CD14-positive monocyte (primary cell): ENCODE data around the gene PPIP5K1. TPM values are rescaled to one million over a fixed set of nuclear protein-coding genes. Genes with fewer than 3 reads are reported as not detected.

Experiments used
- DNase-seq, 3 donors: peaks; one replicate each; pipeline ENCODE4 v3.0.0-alpha.2; 2011 to 2022
- H2AFZ ChIP-seq: 2 replicates; pipeline ENCODE4 v1.6.0; 2012; ENCODE audit warnings: mild to moderate bottlenecking, low read depth, low read length, inconsistent platforms; ENCODE audit not compliant: insufficient read depth, poor library complexity, severe bottlenecking
- H3K27ac ChIP-seq, 2 donors: 1 replicate in 1 of 2; 2 replicates in 1 of 2; pipeline ENCODE4 v1.5.1; 2012 to 2013; ENCODE audit warnings: low read length in 2 of 2, control low read depth in 1 of 2, inconsistent platforms in 1 of 2, low read depth in 1 of 2, mild to moderate bottlenecking in 1 of 2
- H3K27me3 ChIP-seq, 2 donors: one replicate each; pipeline versions ENCODE4 v1.6.0 to v1.6.1; 2011 to 2013; ENCODE audit warnings: low read length in 2 of 2; ENCODE audit not compliant: control insufficient read depth in 2 of 2, insufficient read depth in 2 of 2
- H3K36me3 ChIP-seq, 2 donors: replicated peaks in 1 of 2; 1 replicate in 1 of 2; 2 replicates in 1 of 2; pipeline versions ENCODE4 v1.5.1 to v1.6.1; 2012 to 2013; ENCODE audit warnings: low read length in 2 of 2, control low read depth in 1 of 2, inconsistent platforms in 1 of 2, mild to moderate bottlenecking in 1 of 2; ENCODE audit not compliant: insufficient read depth in 2 of 2, control insufficient read depth in 1 of 2
- H3K4me1 ChIP-seq, 2 donors: 1 replicate in 1 of 2; 2 replicates in 1 of 2; pipeline versions ENCODE4 v1.5.1 to v1.6.1; 2012 to 2013; ENCODE audit warnings: low read length in 2 of 2, control low read depth in 1 of 2, inconsistent platforms in 1 of 2, mild to moderate bottlenecking in 1 of 2, moderate library complexity in 1 of 2; ENCODE audit not compliant: insufficient read depth in 2 of 2, control insufficient read depth in 1 of 2
- H3K4me2 ChIP-seq: replicated peaks from 2 replicates; pipeline ENCODE3; 2012; ENCODE audit warnings: low read length, moderate library complexity, mild to moderate bottlenecking; ENCODE audit not compliant: poor library complexity, severe bottlenecking; ENCODE audit errors: extremely low read depth
- H3K4me3 ChIP-seq, 3 experiments: fragments of 200-600 bp in 1 of 3; sonication (generic) in 1 of 3; replicated peaks in 1 of 3; 1 replicate in 2 of 3; 2 replicates in 1 of 3; pipeline ENCODE4 v1.5.1; 2011 to 2013; ENCODE audit warnings: low read length in 3 of 3, mild to moderate bottlenecking in 3 of 3, control low read depth in 2 of 3, low read depth in 2 of 3, inconsistent platforms in 1 of 3, moderate library complexity in 1 of 3
- H3K79me2 ChIP-seq: 2 replicates; pipeline ENCODE4 v1.6.0; 2012; ENCODE audit warnings: mild to moderate bottlenecking, control low read depth, inconsistent platforms, low read length, moderate library complexity; ENCODE audit not compliant: insufficient read depth
- H3K9ac ChIP-seq: 2 replicates; pipeline ENCODE4 v1.6.0; 2017; ENCODE audit warnings: low read length, mild to moderate bottlenecking; ENCODE audit not compliant: insufficient read depth, poor library complexity, severe bottlenecking
- H3K9me3 ChIP-seq, 2 donors: replicated peaks in 1 of 2; 1 replicate in 1 of 2; 2 replicates in 1 of 2; pipeline versions ENCODE4 v1.5.1 to v1.6.1; 2012 to 2013; ENCODE audit warnings: low read length in 2 of 2, control low read depth in 1 of 2; ENCODE audit not compliant: control insufficient read depth in 1 of 2, insufficient read depth in 1 of 2
- H4K20me1 ChIP-seq: 2 replicates; pipeline ENCODE4 v1.6.0; 2012; ENCODE audit warnings: mild to moderate bottlenecking, low read length, control low read depth, moderate library complexity; ENCODE audit not compliant: insufficient read depth
- H3K27ac Mint-ChIP-seq, 7 donors: one replicate each; pipeline ENCODE4 v1.8.0; 2020; ENCODE audit warnings: mild to moderate bottlenecking in 7 of 7, mixed read lengths in 7 of 7, moderate library complexity in 6 of 7, inconsistent platforms in 2 of 7
- H3K27me3 Mint-ChIP-seq, 3 donors: one replicate each; pipeline ENCODE4 v1.8.0; 2021 to 2022; ENCODE audit warnings: low read depth in 3 of 3, mild to moderate bottlenecking in 3 of 3, mixed read lengths in 3 of 3, moderate library complexity in 3 of 3, inconsistent platforms in 1 of 3
- H3K36me3 Mint-ChIP-seq, 2 donors: one replicate each; pipeline ENCODE4 v1.8.0; 2020; ENCODE audit warnings: mixed read lengths in 2 of 2, inconsistent platforms in 1 of 2, mild to moderate bottlenecking in 1 of 2
- H3K4me1 Mint-ChIP-seq: one replicate; pipeline ENCODE4 v1.8.0; 2020; ENCODE audit warnings: mild to moderate bottlenecking, mixed read lengths
- H3K4me3 Mint-ChIP-seq, 2 donors: one replicate each; pipeline ENCODE4 v1.8.0; 2020; ENCODE audit warnings: mild to moderate bottlenecking in 2 of 2, mixed read lengths in 2 of 2, moderate library complexity in 1 of 2
- H3K9me3 Mint-ChIP-seq, 7 donors: one replicate each; pipeline ENCODE4 v1.8.0; 2020 to 2022; ENCODE audit warnings: mixed read lengths in 7 of 7, mild to moderate bottlenecking in 6 of 7, moderate library complexity in 6 of 7, inconsistent platforms in 2 of 7
- WGBS: methylation state at CpG from one replicate; pipeline ENCODE4 v1.1.5; 2013; ENCODE audit warnings: missing lambda C conversion rate; ENCODE audit not compliant: insufficient coverage; 5-methylcytosine and 5-hydroxymethylcytosine counted together
- intact Hi-C, 2 donors: fragments of 100-400 bp; cut with micrococcal nuclease; formaldehyde crosslinking; loops; one replicate each; pipeline versions ENCODE4 v1.15.0 to v1.15.1; 2023
- polyA plus RNA-seq, 3 donors: library from polyadenylated mRNA; depleted of rRNA in 1 of 3; unstranded in 2 of 3; stranded (reverse) in 1 of 3; fragments of 300-500 nt in 2 of 3; fragments of >200 nt in 1 of 3; fragmentation: Illumina TruSeq in 2 of 3; gene quantifications; 1 replicate in 2 of 3; 2 replicates in 1 of 3; pipeline ENCODE4 v1.2.3, GENCODE V29; 2012 to 2021
- TF ChIP-seq, protein P1 (sequence below): fragments of 200-600 bp; IDR thresholded peaks from one replicate; pipeline ENCODE4 v1.8.0; 2022; ENCODE audit warnings: antibody characterized with exemption, mild to moderate bottlenecking

PPIP5K1 gene
- polyA plus RNA-seq, 3 donors, result 0.95 to 19.9 (median 2.0) TPM

DNA sequence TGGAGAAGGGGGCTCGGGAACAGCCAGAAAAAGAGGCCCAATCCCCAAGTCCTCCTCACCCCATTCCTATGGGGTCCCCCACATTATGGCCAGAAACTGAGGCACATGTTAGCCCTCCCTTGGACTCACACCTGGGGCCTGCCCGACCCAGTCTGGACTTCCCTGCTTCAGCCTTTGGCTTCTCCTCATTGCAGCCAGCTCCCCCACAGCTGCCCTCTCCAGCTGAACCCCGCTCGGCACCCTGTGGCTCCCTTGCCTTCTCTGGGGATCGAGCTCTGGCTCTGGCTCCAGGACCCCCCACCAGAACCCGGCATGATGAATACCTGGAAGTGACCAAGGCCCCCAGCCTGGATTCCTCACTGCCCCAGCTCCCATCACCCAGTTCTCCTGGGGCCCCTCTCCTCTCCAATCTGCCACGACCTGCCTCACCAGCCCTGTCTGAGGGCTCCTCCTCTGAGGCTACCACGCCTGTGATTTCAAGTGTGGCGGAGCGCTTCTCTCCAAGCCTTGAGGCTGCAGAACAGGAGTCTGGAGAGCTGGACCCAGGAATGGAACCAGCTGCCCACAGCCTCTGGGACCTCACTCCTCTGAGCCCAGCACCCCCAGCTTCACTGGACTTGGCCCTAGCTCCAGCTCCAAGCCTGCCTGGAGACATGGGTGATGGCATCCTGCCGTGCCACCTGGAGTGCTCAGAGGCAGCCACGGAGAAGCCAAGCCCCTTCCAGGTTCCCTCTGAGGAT lies 62.0 kb downstream of the PPIP5K1 start:
- Mint-ChIP-seq H3K27me3 (peaks cover 0 to 2% (median 1%) of the 10 kb centered on the region in 3 donors), H3K4me1 (no peaks in the 10 kb centered on the region), H3K9me3 (no peaks in the 10 kb centered on the region), H3K27ac (no peak overlapping the region), H3K4me3 (no peak overlapping the region), H3K36me3 (no peaks in the 10 kb centered on the region)
- TF ChIP-seq, protein P1, sequence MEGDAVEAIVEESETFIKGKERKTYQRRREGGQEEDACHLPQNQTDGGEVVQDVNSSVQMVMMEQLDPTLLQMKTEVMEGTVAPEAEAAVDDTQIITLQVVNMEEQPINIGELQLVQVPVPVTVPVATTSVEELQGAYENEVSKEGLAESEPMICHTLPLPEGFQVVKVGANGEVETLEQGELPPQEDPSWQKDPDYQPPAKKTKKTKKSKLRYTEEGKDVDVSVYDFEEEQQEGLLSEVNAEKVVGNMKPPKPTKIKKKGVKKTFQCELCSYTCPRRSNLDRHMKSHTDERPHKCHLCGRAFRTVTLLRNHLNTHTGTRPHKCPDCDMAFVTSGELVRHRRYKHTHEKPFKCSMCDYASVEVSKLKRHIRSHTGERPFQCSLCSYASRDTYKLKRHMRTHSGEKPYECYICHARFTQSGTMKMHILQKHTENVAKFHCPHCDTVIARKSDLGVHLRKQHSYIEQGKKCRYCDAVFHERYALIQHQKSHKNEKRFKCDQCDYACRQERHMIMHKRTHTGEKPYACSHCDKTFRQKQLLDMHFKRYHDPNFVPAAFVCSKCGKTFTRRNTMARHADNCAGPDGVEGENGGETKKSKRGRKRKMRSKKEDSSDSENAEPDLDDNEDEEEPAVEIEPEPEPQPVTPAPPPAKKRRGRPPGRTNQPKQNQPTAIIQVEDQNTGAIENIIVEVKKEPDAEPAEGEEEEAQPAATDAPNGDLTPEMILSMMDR, result no peak
- Histone ChIP-seq H3K27ac (no peak overlapping the region), H3K4me2 (no peak overlapping the region), H3K9me3 (no peaks in the 10 kb centered on the region), H3K9ac (no peak overlapping the region), H3K4me1 (no peaks in the 10 kb centered on the region), H4K20me1 (no peaks in the 10 kb centered on the region), H2AFZ (no peak overlapping the region), H3K27me3 (no peaks in the 10 kb centered on the region), H3K79me2 (no peaks in the 10 kb centered on the region), H3K36me3 (no peaks in the 10 kb centered on the region), H3K4me3 (no peak overlapping the region)
- intact Hi-C loops, result no loop called here
- no peak for DNase-seq
- WGBS, result 98% methylated on average over 12 of the region's 12 CpGs

DNA sequence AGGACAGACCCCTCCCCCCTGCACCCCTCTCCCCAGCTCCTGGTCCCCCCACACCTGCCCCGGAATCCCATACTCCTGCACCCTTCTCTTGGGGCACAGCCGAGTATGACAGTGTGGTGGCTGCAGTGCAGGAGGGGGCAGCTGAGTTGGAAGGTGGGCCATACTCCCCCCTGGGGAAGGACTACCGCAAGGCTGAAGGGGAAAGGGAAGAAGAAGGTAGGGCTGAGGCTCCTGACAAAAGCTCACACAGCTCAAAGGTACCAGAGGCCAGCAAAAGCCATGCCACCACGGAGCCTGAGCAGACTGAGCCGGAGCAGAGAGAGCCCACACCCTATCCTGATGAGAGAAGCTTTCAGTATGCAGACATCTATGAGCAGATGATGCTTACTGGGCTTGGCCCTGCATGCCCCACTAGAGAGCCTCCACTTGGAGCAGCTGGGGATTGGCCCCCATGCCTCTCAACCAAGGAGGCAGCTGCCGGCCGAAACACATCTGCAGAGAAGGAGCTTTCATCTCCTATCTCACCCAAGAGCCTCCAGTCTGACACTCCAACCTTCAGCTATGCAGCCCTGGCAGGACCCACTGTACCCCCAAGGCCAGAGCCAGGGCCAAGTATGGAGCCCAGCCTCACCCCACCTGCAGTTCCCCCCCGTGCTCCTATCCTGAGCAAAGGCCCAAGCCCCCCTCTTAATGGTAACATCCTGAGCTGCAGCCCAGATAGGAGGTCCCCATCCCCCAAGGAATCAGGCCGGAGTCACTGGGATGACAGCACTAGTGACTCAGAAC lies 62.8 kb downstream of the PPIP5K1 start:
- no peaks in the 10 kb centered on the region for H3K36me3 Mint-ChIP-seq
- peaks cover 1 to 2% (median 2%) of the 10 kb centered on the region in 3 donors for H3K27me3 Mint-ChIP-seq
- no peaks in the 10 kb centered on the region for H3K4me1 ChIP-seq

More for the DNA sequence above, 62.8 kb downstream of the PPIP5K1 start:
- DNase-seq, result no peak
- H3K4me3 ChIP-seq, result no peak overlapping the region
- H3K4me2 ChIP-seq, result no peak overlapping the region
- TF ChIP-seq, protein P1, result no peak
- no peak overlapping the region for H2AFZ ChIP-seq
- intact Hi-C loops, result no loop called here
- Mint-ChIP-seq H3K27ac (no peak overlapping the region), H3K4me1 (no peaks in the 10 kb centered on the region), H3K4me3 (no peak overlapping the region), H3K9me3 (no peaks in the 10 kb centered on the region)
- H3K27me3 ChIP-seq, result no peaks in the 10 kb centered on the region
- no peaks in the 10 kb centered on the region for H3K79me2 ChIP-seq
- 95% methylated on average over 6 of the region's 9 CpGs for WGBS
- H3K27ac ChIP-seq, result no peak overlapping the region
- no peaks in the 10 kb centered on the region for H3K36me3 ChIP-seq
- no peaks in the 10 kb centered on the region for H4K20me1 ChIP-seq
- H3K9ac ChIP-seq, result no peak overlapping the region
- H3K9me3 ChIP-seq, result no peaks in the 10 kb centered on the region
